Psoas muscle (tissue), 8 donors: Measurements from ENCODE around the gene LY9. TPM values are rescaled to one million over a fixed set of nuclear protein-coding genes. Genes with fewer than 3 reads are reported as not detected.

Experiments used
- ATAC-seq, 4 donors: fragments of 200-7000 bp; cut with Tn5 transposase; one replicate each; pipeline ENCODE4 v1.9.1; 2020; ENCODE audit warnings: moderate library complexity in 3 of 4, mild to moderate bottlenecking in 2 of 4
- DNase-seq, 2 donors: peaks; one replicate each; pipeline ENCODE4 v3.0.0-alpha.2; 2020
- H3K27ac ChIP-seq: fragments of 200-600 bp; one replicate; pipeline ENCODE4 v1.8.0; 2022
- H3K27me3 ChIP-seq, 3 donors: fragments of 200-600 bp in 1 of 3; one replicate each; pipeline versions ENCODE4 v1.6.1 to v1.8.0; 2013 to 2022; ENCODE audit warnings: low read length in 2 of 3, mild to moderate bottlenecking in 2 of 3, moderate library complexity in 1 of 3; ENCODE audit not compliant: insufficient read depth in 3 of 3
- H3K36me3 ChIP-seq, 2 donors: fragments of 200-600 bp in 1 of 2; one replicate each; pipeline versions ENCODE4 v1.6.1 to v1.8.0; 2013 to 2022; ENCODE audit warnings: low read depth in 1 of 2, mild to moderate bottlenecking in 1 of 2, moderate library complexity in 1 of 2; ENCODE audit not compliant: insufficient read depth in 1 of 2
- H3K4me1 ChIP-seq: fragments of 200-600 bp; one replicate; pipeline ENCODE4 v1.8.0; 2022
- H3K4me3 ChIP-seq: fragments of 200-600 bp; one replicate; pipeline ENCODE4 v1.8.0; 2022; ENCODE audit warnings: mild to moderate bottlenecking
- H3K9me3 ChIP-seq: fragments of 200-600 bp; one replicate; pipeline ENCODE4 v1.8.0; 2022
- CTCF ChIP-seq: fragments of 200-600 bp; IDR thresholded peaks from one replicate; pipeline ENCODE4 v1.8.0; 2022; ENCODE audit warnings: antibody characterized with exemption
- WGBS, 3 donors: extraction: QIAGEN DNeasy Blood & Tissue Kit; methylation state at CpG; one replicate each; pipeline versions ENCODE4 v1.1.6 to v1.1.7; 2013; 5-methylcytosine and 5-hydroxymethylcytosine counted together
- intact Hi-C, 2 donors: fragments of 100-400 bp; cut with DNase I; formaldehyde crosslinking; loops; one replicate each; pipeline versions ENCODE4 v1.11.0 to v1.14.2; 2022
- polyA plus RNA-seq, 3 donors: library from polyadenylated mRNA; stranded (reverse); fragments of 200-250 nt; gene quantifications; one replicate each; pipeline ENCODE4 v1.2.3, GENCODE V29; 2013
- total RNA-seq, 4 donors: library from RNA; stranded (reverse); fragmentation: NEBNext Ultra II Directional in 2 of 4; extraction: Animal tissue kit (Norgen Biotek cat#: 25700) in 2 of 4; gene quantifications; one replicate each; pipeline versions ENCODE4 v1.2.1 to v1.2.4, GENCODE V29; 2021 to 2023
- donor health status: healthy with polysubstance abuse.
- donor health status: DM: no; HTN: no; CAD: no; lungs with moderate emphysema.
- donor health status: Bipolar disorder and iron deficiency.
- donor health status: healthy.
- donor health status: DM: yes; HTN: yes; CAD: no.
- donor health status: DM: no; HTN: no; CAD: no.
- donor health status: DM: no; HTN: no; CAD: no.
- donor health status: DM: yes; HTN: yes; CAD: no.

LY9 gene
- total and polyA plus RNA-seq, 7 donors = 0.06 to 0.49 (median 0.27) TPM; not detected in 2

GRCh38 chr1:160859166-160859565 is 63.2 kb downstream of the LY9 start:
- TF ChIP-seq CTCF = no peak
- Histone ChIP-seq H3K4me3 (no peak overlapping the region), H3K36me3 (no peaks in the 10 kb centered on the region), H3K27me3 (peaks cover 0 to 2% (median 0%) of the 10 kb centered on the region in 3 donors), H3K9me3 (no peaks in the 10 kb centered on the region), H3K4me1 (no peaks in the 10 kb centered on the region), H3K27ac (no peak overlapping the region)
- DNase-seq (no peak), ATAC-seq (no peak)
- 87 to 92% (median 90%) methylated on average over 5 of the region's 5 CpGs for WGBS, 3 donors
- intact Hi-C loops = no loop called here

- Histone ChIP-seq H3K9me3 (no peaks in the 10 kb centered on the region), H3K27me3 (peaks cover 0 to 2% (median 0%) of the 10 kb centered on the region in 3 donors), H3K27ac (no peak overlapping the region), H3K4me1 (no peaks in the 10 kb centered on the region), H3K4me3 (no peak overlapping the region), H3K36me3 (no peaks in the 10 kb centered on the region)
- 53 to 58% (median 58%) methylated on average over 5 of the region's 5 CpGs for WGBS, 3 donors
- ATAC-seq (no peak), DNase-seq (no peak)
- intact Hi-C loops = no loop called here
- TF ChIP-seq CTCF = no peak
Measured at GRCh38 chr1:160860840-160861505, 65.0 kb downstream of the LY9 start.

GRCh38 chr1:160862203-160863060 is 66.5 kb downstream of the LY9 start, which contains the start of gene CD244:
CD244 (minus strand) TSS chr1:160862887; CDS start chr1:160862677, 210 bp downstream.
- peaks cover 0 to 2% (median 0%) of the 10 kb centered on the region in 3 donors for H3K27me3 ChIP-seq
- H3K4me3 ChIP-seq = no peak within 1 kb of the TSS
- no peak within 1 kb of the TSS for H3K27ac ChIP-seq
- no peaks in the 10 kb centered on the region for H3K9me3 ChIP-seq
- 34 to 41% (median 40%) methylated on average over 12 of the region's 12 CpGs for WGBS, 3 donors
- intact Hi-C loops = no loop called here
- ATAC-seq = no peak
- H3K4me1 ChIP-seq = no peaks in the 10 kb centered on the region
- no peak for TF ChIP-seq CTCF
- H3K36me3 ChIP-seq = no peaks in the 10 kb centered on the region
- peak in 1 of 2 donors; percentile 20 for DNase-seq

- ATAC-seq = no peak
- Histone ChIP-seq H3K27ac (no peak overlapping the region), H3K9me3 (no peaks in the 10 kb centered on the region), H3K4me1 (no peaks in the 10 kb centered on the region), H3K4me3 (no peak overlapping the region), H3K36me3 (no peaks in the 10 kb centered on the region), H3K27me3 (peaks cover 0 to 2% (median 0%) of the 10 kb centered on the region in 3 donors)
- intact Hi-C loops = no loop called here
- DNase-seq = no peak
- TF ChIP-seq CTCF = no peak
- 77 to 79% (median 78%) methylated on average over 11 of the region's 11 CpGs for WGBS, 3 donors
Measured at GRCh38 chr1:160863061-160863773, 67.2 kb downstream of the LY9 start.
